ENCODE measurements around the gene HLA-DQB2. TPM values are rescaled to one million over a fixed set of nuclear protein-coding genes. Genes with fewer than 3 reads are reported as not detected.
"Not testable (repeated sequence)": the region's sequence is repeated elsewhere in the genome, so short reads cannot be mapped to it uniquely, and the experiment has no call there.

The HLA-DQB2 gene
- total RNA-seq, 1 donor from 2014 or later = not detected

DNA sequence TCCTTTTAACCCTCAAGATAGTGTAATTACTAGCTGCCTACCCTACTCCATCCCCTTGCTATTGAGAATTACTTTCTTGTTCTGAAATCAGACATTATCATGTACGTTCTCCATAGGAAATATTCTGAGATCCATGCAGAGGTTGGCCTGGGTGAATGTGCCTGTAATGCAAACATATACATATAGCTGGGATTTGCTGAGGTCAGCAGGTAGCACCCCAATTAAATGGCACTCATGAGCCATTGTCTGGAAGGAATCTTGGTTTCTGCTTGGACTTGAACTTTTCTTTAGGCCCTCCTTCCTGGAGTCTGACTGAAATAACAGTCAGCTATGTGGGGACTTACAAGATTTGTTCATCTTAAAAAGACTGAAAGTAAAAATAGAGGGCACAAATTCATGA, 3.7 kb downstream of the HLA-DQB2 start:
- H3K9me3 Mint-ChIP-seq (ENCODE audit: unreplicated experiment) = no peaks in the 10 kb centered on the region
- DNase-seq (ENCODE audit: extremely low spot score, unreplicated experiment) = no peak
- peaks cover 29% of the 10 kb centered on the region for H3K27me3 Mint-ChIP-seq (ENCODE audit: unreplicated experiment)
- H3K4me1 Mint-ChIP-seq (ENCODE audit: unreplicated experiment) = no peaks in the 10 kb centered on the region
- H3K36me3 Mint-ChIP-seq (ENCODE audit: unreplicated experiment) = no peaks in the 10 kb centered on the region
- H3K4me3 Mint-ChIP-seq (ENCODE audit: unreplicated experiment) = no peak overlapping the region
- no peak overlapping the region for H3K27ac Mint-ChIP-seq (ENCODE audit: unreplicated experiment)
- TF ChIP-seq, protein P1, sequence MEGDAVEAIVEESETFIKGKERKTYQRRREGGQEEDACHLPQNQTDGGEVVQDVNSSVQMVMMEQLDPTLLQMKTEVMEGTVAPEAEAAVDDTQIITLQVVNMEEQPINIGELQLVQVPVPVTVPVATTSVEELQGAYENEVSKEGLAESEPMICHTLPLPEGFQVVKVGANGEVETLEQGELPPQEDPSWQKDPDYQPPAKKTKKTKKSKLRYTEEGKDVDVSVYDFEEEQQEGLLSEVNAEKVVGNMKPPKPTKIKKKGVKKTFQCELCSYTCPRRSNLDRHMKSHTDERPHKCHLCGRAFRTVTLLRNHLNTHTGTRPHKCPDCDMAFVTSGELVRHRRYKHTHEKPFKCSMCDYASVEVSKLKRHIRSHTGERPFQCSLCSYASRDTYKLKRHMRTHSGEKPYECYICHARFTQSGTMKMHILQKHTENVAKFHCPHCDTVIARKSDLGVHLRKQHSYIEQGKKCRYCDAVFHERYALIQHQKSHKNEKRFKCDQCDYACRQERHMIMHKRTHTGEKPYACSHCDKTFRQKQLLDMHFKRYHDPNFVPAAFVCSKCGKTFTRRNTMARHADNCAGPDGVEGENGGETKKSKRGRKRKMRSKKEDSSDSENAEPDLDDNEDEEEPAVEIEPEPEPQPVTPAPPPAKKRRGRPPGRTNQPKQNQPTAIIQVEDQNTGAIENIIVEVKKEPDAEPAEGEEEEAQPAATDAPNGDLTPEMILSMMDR (IDR thresholded peaks at IDR 0.05) = no peak

DNA sequence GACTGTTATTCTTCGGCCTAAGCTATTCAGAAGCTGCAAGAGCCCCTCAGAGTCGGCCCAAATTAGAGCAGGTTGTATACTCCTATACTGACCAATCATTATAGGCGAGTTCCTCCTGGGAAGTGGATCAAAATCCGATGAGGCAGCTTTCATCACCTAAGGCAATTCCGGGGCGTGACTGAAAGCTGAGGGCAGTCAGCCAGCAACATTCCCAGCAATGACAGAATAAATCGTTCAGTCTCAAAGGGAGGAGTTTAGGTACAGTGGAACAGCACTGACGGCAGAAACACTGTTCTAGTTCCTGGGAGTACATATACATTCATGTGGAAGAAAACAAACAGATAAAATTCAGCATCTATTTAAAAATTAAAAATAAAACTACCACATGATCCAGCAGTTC, 10.8 kb downstream of the HLA-DQB2 start:
- DNase-seq (ENCODE audit: extremely low spot score, unreplicated experiment) = no peak
- Mint-ChIP-seq H3K4me1 (ENCODE audit: unreplicated experiment) (no peaks in the 10 kb centered on the region), H3K36me3 (ENCODE audit: unreplicated experiment) (no peaks in the 10 kb centered on the region), H3K27me3 (ENCODE audit: unreplicated experiment) (peaks cover 68% of the 10 kb centered on the region), H3K9me3 (ENCODE audit: unreplicated experiment) (no peaks in the 10 kb centered on the region), H3K27ac (ENCODE audit: unreplicated experiment) (no peak overlapping the region), H3K4me3 (ENCODE audit: unreplicated experiment) (no peak overlapping the region)
- TF ChIP-seq, protein P1 (IDR thresholded peaks at IDR 0.05) = no peak

- not testable (repeated sequence) for H3K4me1 Mint-ChIP-seq (ENCODE audit: unreplicated experiment); H3K4me3 Mint-ChIP-seq (ENCODE audit: unreplicated experiment); H3K36me3 Mint-ChIP-seq (ENCODE audit: unreplicated experiment); H3K27ac Mint-ChIP-seq (ENCODE audit: unreplicated experiment); H3K9me3 Mint-ChIP-seq (ENCODE audit: unreplicated experiment)
- H3K27me3 Mint-ChIP-seq (ENCODE audit: unreplicated experiment) = peaks cover 25% of the 10 kb centered on the region
- peak; percentile 53 for DNase-seq (ENCODE audit: extremely low spot score, unreplicated experiment)
These were observed 17.7 kb downstream of the HLA-DQB2 start for GRCh38 chr6:32745649-32746048.

GRCh38 chr6:32744776-32745175, 18.6 kb downstream of the HLA-DQB2 start:
- Mint-ChIP-seq H3K27ac (ENCODE audit: unreplicated experiment) (no peak overlapping the region), H3K4me3 (ENCODE audit: unreplicated experiment) (no peak overlapping the region), H3K9me3 (ENCODE audit: unreplicated experiment) (no peaks in the 10 kb centered on the region), H3K27me3 (ENCODE audit: unreplicated experiment) (peaks cover 23% of the 10 kb centered on the region), H3K36me3 (ENCODE audit: unreplicated experiment) (no peaks in the 10 kb centered on the region), H3K4me1 (ENCODE audit: unreplicated experiment) (no peaks in the 10 kb centered on the region)
- no peak for DNase-seq (ENCODE audit: extremely low spot score, unreplicated experiment)
- TF ChIP-seq, protein P1 (IDR thresholded peaks at IDR 0.05) = no peak

- Mint-ChIP-seq H3K36me3 (ENCODE audit: unreplicated experiment) (no peaks in the 10 kb centered on the region), H3K27me3 (ENCODE audit: unreplicated experiment) (peaks cover 15% of the 10 kb centered on the region), H3K4me3 (ENCODE audit: unreplicated experiment) (no peak overlapping the region), H3K9me3 (ENCODE audit: unreplicated experiment) (no peaks in the 10 kb centered on the region), H3K4me1 (ENCODE audit: unreplicated experiment) (no peaks in the 10 kb centered on the region), H3K27ac (ENCODE audit: unreplicated experiment) (no peak overlapping the region)
- DNase-seq (ENCODE audit: extremely low spot score, unreplicated experiment) = no peak
- TF ChIP-seq, protein P1 (IDR thresholded peaks at IDR 0.05) = no peak
These were observed 21.0 kb downstream of the HLA-DQB2 start for GRCh38 chr6:32742374-32742773.
